ENCODE data around the gene ASPSCR1.

ASPSCR1 gene

GRCh38 chr17:82021107-82021899 lies 43.9 kb downstream of the ASPSCR1 start:
- H3K4me3 ChIP-seq (ENCODE audit: low read depth, low read length): no peak overlapping the region

GRCh38 chr17:82021900-82022309 lies 44.5 kb downstream of the ASPSCR1 start:
- peak overlapping the region; percentile 85 for H3K4me3 ChIP-seq (ENCODE audit: low read depth, low read length)

GRCh38 chr17:82022310-82022980 lies 45.0 kb downstream of the ASPSCR1 start, which contains the start of gene CENPX:
Gene CENPX, minus strand, starts transcription at chr17:82022878. Its CDS starts 17 bp downstream, at chr17:82022861.
- H3K4me3 ChIP-seq (ENCODE audit: low read depth, low read length): peak within 1 kb of the TSS; percentile 85

GRCh38 chr17:82022981-82023446 lies 45.6 kb downstream of the ASPSCR1 start, which contains the start of gene LRRC45:
Gene LRRC45, plus strand, starts transcription at chr17:82023305. Its CDS starts 339 bp downstream, at chr17:82023644.
- H3K4me3 ChIP-seq (ENCODE audit: low read depth, low read length): peak within 1 kb of the TSS; percentile 85

GRCh38 chr17:82023447-82024241 lies 46.2 kb downstream of the ASPSCR1 start:
- H3K4me3 ChIP-seq (ENCODE audit: low read depth, low read length): peak overlapping the region; percentile 58

- H3K4me3 ChIP-seq (ENCODE audit: low read depth, low read length): no peak overlapping the region
Measured at GRCh38 chr17:82024859-82025258, 47.4 kb downstream of the ASPSCR1 start.

GRCh38 chr17:82025401-82026107 lies 48.1 kb downstream of the ASPSCR1 start:
- no peak overlapping the region for H3K4me3 ChIP-seq (ENCODE audit: low read depth, low read length)

- no peak overlapping the region for H3K4me3 ChIP-seq (ENCODE audit: low read depth, low read length)
Measured at GRCh38 chr17:82028246-82028645, 50.8 kb downstream of the ASPSCR1 start.

- H3K4me3 ChIP-seq (ENCODE audit: low read depth, low read length): no peak overlapping the region
Measured at GRCh38 chr17:82028966-82029365, 51.5 kb downstream of the ASPSCR1 start.

GRCh38 chr17:82029391-82029790 lies 52.0 kb downstream of the ASPSCR1 start:
- no peak overlapping the region for H3K4me3 ChIP-seq (ENCODE audit: low read depth, low read length)

- H3K4me3 ChIP-seq (ENCODE audit: low read depth, low read length): no peak overlapping the region
Measured at GRCh38 chr17:82029990-82030469, 52.6 kb downstream of the ASPSCR1 start.

GRCh38 chr17:82030470-82031302 lies 53.3 kb downstream of the ASPSCR1 start:
- H3K4me3 ChIP-seq (ENCODE audit: low read depth, low read length): peak overlapping the region; percentile 45

- H3K4me3 ChIP-seq (ENCODE audit: low read depth, low read length): peak within 1 kb of the TSS; percentile 62
Measured at GRCh38 chr17:82031303-82031884, 54.0 kb downstream of the ASPSCR1 start, which contains the start of gene RAC3. Gene RAC3, plus strand, starts transcription at chr17:82031678. Its CDS starts 84 bp downstream, at chr17:82031762.

GRCh38 chr17:82031885-82032627 lies 54.6 kb downstream of the ASPSCR1 start:
- peak overlapping the region; percentile 62 for H3K4me3 ChIP-seq (ENCODE audit: low read depth, low read length)

GRCh38 chr17:82033359-82034085 lies 56.1 kb downstream of the ASPSCR1 start:
- no peak overlapping the region for H3K4me3 ChIP-seq (ENCODE audit: low read depth, low read length)

GRCh38 chr17:82034371-82035011 lies 57.1 kb downstream of the ASPSCR1 start:
- H3K4me3 ChIP-seq (ENCODE audit: low read depth, low read length): no peak overlapping the region

- no peak overlapping the region for H3K4me3 ChIP-seq (ENCODE audit: low read depth, low read length)
Measured at GRCh38 chr17:82035488-82035887, 58.1 kb downstream of the ASPSCR1 start.

Data from iPS-11a (cell line).